AG09309 (cell line): Measurements from ENCODE around the gene GP1BB.

Experiments used
- DNase-seq: peaks from one replicate; pipeline ENCODE4 v3.0.0-alpha.2; 2010; ENCODE audit warnings: low read depth
- H3K4me3 ChIP-seq: 2 replicates; pipeline ENCODE4 v1.5.1; 2011; ENCODE audit warnings: mild to moderate bottlenecking, low read depth, low read length, moderate library complexity; ENCODE audit not compliant: control insufficient read depth
- CTCF ChIP-seq: IDR thresholded peaks from 2 replicates; pipeline ENCODE4 v1.5.1; 2011; ENCODE audit warnings: mild to moderate bottlenecking, low read depth, low read length, inconsistent platforms; ENCODE audit not compliant: insufficient read depth, control insufficient read depth; ENCODE audit errors: missing control alignments

GP1BB gene

GRCh38 chr22:19761725-19762567, 38.6 kb downstream of the GP1BB start:
- no peak for TF ChIP-seq CTCF
- H3K4me3 ChIP-seq: no peak overlapping the region
- DNase-seq: no peak

- DNase-seq: no peak
- no peak for TF ChIP-seq CTCF
- H3K4me3 ChIP-seq: no peak overlapping the region
Measured at GRCh38 chr22:19762568-19763457, 39.5 kb downstream of the GP1BB start.

- no peak for DNase-seq
- no peak for TF ChIP-seq CTCF
- no peak overlapping the region for H3K4me3 ChIP-seq
Measured at GRCh38 chr22:19763458-19764298, 40.3 kb downstream of the GP1BB start.

- no peak for DNase-seq
- TF ChIP-seq CTCF: no peak
- H3K4me3 ChIP-seq: no peak overlapping the region
Measured at GRCh38 chr22:19764299-19764593, 40.9 kb downstream of the GP1BB start.

- no peak for DNase-seq
- no peak for TF ChIP-seq CTCF
- no peak overlapping the region for H3K4me3 ChIP-seq
Measured at GRCh38 chr22:19764636-19765476, 41.5 kb downstream of the GP1BB start.
